ENCODE measurements around the gene ERBB4. TPM values are rescaled to one million over a fixed set of nuclear protein-coding genes. Genes with fewer than 3 reads are reported as not detected.

Gene ERBB4
- total RNA-seq, 1 experiment from 2014 or later, result 0.04 TPM

GRCh38 chr2:211439011-211439410 lies 1099.6 kb downstream of the ERBB4 start:
- Histone ChIP-seq H4K5ac (ENCODE audit: insufficient read length, low read depth, low read length) (no peak overlapping the region), H2BK15ac (ENCODE audit: low read depth, low read length) (no peak overlapping the region), H3K79me1 (ENCODE audit: insufficient read depth, low read depth, low read length, poor library complexity, severe bottlenecking) (no peaks in the 10 kb centered on the region), H3K4ac (ENCODE audit: low read depth, low read length) (no peak overlapping the region), H2BK20ac (ENCODE audit: low read depth, low read length, poor library complexity, severe bottlenecking) (no peak overlapping the region), H3K9ac (ENCODE audit: extremely low read depth, insufficient read length, low read length) (no peak overlapping the region), H3K56ac (ENCODE audit: insufficient read length, low read depth, low read length) (no peak overlapping the region), H2BK12ac (ENCODE audit: insufficient read length, low read depth, low read length) (no peak overlapping the region), H3K23me2 (ENCODE audit: insufficient read length, low read depth, low read length, poor library complexity, severe bottlenecking) (no peaks in the 10 kb centered on the region), H3K9me3 (ENCODE audit: control insufficient read depth, low read depth, low read length) (no peaks in the 10 kb centered on the region), H3K23ac (ENCODE audit: insufficient read length, low read depth, low read length) (no peak overlapping the region), H4K20me1 (ENCODE audit: control insufficient read depth, insufficient read depth, insufficient read length) (no peaks in the 10 kb centered on the region), H2BK5ac (ENCODE audit: insufficient read length, low read length) (no peak overlapping the region), H3K4me2 (ENCODE audit: insufficient read depth, insufficient read length, low read length) (no peak overlapping the region), H3K27me3 (ENCODE audit: insufficient read depth, low read length) (no peaks in the 10 kb centered on the region), H3K79me2 (ENCODE audit: insufficient read depth, low read length) (no peaks in the 10 kb centered on the region), H4K8ac (replicated peaks; ENCODE audit: insufficient read length, low read depth, low read length) (no peak overlapping the region), H4K91ac (ENCODE audit: insufficient read length, low read depth, low read length) (no peak overlapping the region), H3T11ph (ENCODE audit: low read length) (no peak overlapping the region), H3K18ac (ENCODE audit: insufficient read length, low read depth, low read length) (no peak overlapping the region), H3K27ac (ENCODE audit: insufficient read length, low read depth, low read length) (no peak overlapping the region), H2AFZ (ENCODE audit: low read length) (no peak overlapping the region), H3K14ac (ENCODE audit: insufficient read depth, low read length) (no peak overlapping the region), H2BK120ac (ENCODE audit: low read depth, low read length, poor library complexity, severe bottlenecking) (no peak overlapping the region), H3K4me1 (ENCODE audit: insufficient read depth, low read length) (peaks cover 3% of the 10 kb centered on the region), H2AK5ac (ENCODE audit: insufficient read length, low read length) (no peak overlapping the region)
- Mint-ChIP-seq H3K4me1 (peaks cover 14 to 15% of the 10 kb centered on the region in 2 experiments), H3K27me3 (ENCODE audit: low read depth) (no peaks in the 10 kb centered on the region), H3K27ac (peak overlapping the region in 2 of 3 experiments; percentile 23 to 56; a peak in 1 of 7 replicates), H3K4me3 (no peak overlapping the region), H3K9me3 (no peaks in the 10 kb centered on the region), H3K36me3 (ENCODE audit: insufficient read depth in 1 of 3, low read depth in 3 of 3) (no peaks in the 10 kb centered on the region)
- no peak for DNase-seq
- TF ChIP-seq CTCF (conservative IDR thresholded peaks at IDR 0.05), result no peak
- no CpG with 5 or more reads among the region's 2 CpGs for WGBS (ENCODE audit: extremely low coverage, insufficient read length, low lambda C conversion rate)

Measured in H9 (cell line).